DMS 273 treated with DMSO at 0.1 percent for 48 hours (cell line): ENCODE results near the gene FYN.
"Not testable (repeated sequence)": the region's sequence is repeated elsewhere in the genome, so short reads cannot be mapped to it uniquely, and the experiment has no call there.

Experiments used
- DNase-seq: peaks from one replicate; lab custom pipeline; 2025; lab: John Stamatoyannopoulos, UW

The FYN gene

DNA sequence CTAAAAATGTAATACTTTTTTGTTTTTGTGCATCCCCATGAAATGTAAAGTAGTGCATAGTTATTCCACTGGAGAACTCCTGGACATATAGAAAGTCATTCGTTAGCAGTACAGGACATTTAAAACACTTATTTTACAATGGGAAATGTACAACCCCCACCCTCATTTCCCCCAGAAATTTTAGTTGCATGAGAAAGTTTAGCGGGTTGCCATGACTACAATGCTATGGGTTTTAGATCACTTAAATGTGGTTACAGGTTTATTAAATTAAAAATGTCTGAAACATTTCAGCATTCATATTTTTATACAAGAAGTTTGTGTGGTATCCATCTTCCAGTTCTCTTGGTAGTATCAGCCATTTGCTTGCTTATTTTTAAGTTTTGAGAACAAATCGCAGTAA is 212.7 kb downstream of the FYN start:
- DNase-seq: no peak

DNA sequence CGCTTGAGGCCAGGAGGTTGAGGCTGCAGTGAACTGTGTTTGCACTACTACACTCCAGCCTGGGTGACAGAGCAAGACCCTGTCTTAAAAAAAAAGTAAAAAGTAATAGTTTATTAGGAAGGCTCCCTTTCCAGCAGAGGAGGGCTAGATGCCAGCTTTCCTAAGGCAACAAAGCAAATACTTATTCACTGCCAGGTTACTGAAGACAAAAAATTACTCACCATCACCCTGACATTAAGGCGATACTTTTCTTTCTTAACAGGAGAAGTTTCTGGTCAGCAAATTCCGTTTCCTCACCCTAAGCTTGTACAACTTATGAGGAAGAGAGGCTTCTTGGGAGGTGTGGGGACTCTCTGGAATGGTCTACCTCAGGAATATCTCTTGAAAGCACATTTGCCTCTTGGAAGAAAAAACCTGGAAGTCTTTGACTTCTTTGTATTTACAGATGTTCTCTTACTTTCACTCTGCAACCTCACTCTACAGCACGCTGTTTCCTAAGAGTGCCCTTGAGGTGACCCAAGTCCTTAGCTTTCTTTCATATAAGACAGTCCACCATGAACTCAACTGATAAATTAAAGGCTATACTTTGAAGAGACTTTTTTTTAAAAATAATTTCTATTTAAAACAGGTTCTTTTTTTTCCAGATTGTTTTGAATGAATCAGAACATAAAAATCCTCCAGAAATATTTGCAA is 214.6 kb downstream of the FYN start:
- DNase-seq: no peak

DNA sequence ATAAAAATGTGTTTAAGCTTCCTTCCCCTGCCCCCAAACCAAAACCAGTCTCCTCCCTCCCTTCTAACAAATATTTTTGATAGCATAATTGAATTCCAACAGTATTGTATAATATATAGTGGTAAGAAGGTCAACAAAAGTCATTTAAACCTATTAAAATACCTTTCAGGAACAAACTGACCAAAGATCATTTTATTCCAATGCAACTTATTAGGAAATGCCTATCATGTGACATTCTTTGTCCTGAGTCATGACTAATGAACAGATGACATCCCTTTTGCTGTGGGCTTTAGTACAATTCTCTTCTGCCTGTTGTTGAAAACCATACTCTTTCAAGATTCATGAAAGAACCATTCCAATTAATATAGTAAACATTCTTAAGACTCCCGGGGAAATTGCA is 216.1 kb downstream of the FYN start:
- DNase-seq: no peak

DNA sequence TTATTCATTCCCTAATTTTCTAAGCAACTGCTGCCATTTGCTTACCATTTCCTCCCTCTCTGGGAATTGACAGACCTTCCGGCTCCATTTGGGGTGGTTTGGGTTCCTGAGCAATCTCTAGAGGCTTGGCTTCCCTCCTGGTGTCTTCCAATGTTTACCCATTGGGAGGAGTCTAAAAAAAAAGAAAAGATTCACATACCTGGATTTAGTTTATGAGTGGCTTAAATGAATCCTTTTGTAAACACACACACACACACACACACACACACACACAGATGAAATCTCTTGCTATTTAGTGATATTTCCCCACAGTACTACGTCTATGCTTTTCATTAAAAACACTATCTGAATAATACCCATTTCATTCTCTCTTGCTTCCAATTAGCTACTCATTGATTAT is 219.3 kb downstream of the FYN start:
- no peak for DNase-seq

DNA sequence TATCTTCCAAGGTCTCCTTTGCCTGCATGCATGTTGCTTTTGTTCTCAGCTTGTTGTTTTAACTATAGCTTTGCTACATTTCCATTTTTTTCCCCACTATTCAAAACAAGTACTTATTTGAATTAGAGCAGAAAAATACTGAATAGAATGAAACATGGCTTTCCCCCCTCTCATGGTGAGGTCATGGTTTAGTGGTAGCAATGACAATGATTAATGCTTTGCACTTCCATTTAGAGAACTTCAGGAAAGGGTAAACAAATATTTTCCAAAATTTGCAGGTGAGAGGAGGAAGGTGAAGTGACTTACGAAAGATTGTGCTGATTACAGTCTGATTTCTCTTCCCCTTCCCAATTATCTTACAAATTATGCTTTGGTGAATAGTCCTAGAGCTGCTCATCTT is 219.8 kb downstream of the FYN start:
- no peak for DNase-seq

DNA sequence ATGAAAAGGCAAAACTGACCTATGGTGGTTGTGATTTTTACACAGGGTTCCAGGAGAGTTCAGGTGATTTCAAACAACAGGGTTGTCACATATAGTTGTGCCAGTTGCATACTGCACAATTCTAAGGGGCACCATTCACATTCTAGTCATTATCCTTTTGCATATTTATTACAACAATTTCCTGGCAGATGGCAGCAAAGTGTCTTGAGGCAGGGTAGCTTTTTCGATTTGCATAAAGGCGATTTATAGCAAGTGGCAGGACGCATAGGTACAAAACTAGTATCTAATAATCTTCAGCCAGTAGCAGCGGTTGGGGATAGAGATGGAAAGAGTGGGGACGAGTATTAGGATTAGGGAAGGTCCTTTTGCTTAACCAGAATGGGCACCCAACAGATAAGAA is 221.1 kb downstream of the FYN start:
- DNase-seq: no peak

DNA sequence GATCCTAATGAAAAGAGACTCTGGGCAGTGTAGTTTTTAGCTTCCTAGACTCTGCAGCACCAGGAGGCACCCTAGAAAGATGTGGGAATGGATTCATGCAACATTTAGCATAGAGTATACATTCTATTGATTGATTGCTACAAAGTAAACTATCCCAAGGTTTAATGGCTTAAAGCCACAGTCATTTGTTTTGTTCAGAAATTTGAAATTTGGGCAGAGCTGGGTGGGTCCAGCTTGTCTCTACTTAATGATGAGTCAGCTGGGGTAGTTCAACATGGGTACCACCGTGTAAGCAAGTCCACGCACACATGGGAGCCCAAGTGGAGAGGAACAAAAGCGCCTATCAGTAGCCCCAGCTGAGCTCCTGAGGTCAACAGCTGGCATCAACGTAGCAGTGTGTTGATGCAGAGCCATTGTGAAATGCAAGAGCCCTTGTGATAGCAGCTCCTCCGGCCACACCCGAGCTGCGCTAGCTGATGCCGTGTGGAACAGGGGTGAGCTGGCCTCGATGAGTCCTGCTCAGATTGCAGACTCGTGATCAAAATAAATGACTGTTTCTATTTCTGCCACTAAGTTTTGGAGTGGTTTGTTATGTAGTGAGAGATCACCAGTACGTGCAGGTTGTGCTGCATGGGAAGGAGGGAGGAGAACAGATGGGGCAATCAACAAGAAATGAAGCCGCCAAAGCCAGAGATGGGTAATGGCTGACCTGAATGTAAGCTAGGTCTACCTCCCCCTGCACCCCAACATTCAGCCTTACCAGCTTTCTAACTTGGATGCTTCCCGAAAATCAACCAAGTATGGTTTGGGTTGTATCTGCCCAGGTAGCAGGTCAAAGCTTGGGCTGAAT is 221.8 kb downstream of the FYN start:
- DNase-seq: no peak

DNA sequence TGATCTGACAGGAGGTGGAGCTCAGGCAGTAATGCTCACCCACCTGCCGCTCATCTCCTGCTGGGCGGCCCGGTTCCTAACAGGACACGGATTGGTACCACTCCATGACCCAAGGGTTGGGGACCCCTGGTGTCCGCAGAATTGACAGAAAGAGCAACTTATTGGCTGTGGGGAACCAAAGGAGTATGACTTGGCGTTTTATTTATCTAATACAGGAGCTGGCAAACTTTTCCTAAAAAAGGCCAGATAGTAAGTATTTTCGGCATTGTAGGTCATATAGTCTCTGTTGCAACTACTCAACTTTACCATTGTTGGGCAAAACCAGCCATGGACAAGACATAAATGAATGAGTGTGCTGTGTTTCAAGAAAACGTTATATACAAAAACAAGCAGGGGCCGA is 223.2 kb downstream of the FYN start:
- no peak for DNase-seq

DNA sequence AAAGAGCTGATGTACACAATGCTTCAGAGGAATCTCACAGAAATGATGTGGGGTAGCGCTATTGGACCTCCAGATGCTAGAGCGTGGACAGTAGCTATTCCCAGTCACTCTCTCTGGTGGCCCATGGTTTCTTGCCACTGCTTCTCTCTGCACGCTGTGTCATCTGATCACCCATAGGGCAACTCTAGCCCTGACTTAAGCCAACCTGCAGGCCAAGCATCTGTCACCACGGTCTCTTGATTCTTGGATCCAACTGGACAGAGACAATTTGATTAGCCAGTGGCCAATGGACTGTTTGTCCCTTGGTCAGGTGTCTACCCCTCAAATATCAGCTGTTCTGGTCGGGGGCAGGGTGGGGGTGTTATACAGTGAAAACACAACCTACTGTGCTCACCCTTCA is 225.2 kb downstream of the FYN start:
- no peak for DNase-seq

DNA sequence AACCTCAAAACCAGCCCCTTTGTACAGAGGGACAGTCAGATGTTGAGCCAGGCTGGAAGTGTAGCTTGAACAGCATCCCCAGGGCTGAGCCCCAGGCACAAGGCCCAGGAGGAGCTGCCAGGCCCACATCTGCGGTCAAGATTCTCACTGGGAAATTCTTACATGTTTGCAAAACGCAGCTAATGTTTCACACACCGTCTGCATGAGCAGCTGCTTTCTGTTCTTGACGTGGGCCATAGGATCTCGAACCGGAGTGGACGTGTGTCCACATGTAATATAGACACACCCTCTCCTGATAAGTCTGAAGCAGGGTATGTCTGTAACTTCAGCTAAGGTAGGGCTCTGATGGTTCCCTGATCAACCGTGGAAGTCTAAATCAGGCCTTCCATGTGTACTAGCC is 226.3 kb downstream of the FYN start:
- no peak for DNase-seq

DNA sequence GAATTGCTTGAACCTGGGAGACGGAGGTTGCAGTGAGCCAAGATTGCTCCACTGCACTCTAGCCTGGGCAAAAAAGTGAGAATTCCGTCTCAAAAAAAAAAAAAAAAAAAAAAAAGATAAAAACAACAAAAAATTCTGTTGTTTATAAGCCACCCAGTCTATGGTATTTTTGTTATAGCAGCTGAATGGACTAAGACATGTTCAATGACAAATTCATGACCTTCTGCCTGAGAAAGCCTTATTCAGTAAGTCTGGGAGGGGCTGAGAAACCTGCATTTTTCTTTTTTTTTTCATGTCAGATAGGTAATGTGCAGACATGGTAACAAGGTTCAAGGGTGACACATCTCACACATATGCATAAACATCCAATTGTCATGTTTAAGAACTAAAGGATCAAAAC is 227.2 kb downstream of the FYN start:
- no peak for DNase-seq

DNA sequence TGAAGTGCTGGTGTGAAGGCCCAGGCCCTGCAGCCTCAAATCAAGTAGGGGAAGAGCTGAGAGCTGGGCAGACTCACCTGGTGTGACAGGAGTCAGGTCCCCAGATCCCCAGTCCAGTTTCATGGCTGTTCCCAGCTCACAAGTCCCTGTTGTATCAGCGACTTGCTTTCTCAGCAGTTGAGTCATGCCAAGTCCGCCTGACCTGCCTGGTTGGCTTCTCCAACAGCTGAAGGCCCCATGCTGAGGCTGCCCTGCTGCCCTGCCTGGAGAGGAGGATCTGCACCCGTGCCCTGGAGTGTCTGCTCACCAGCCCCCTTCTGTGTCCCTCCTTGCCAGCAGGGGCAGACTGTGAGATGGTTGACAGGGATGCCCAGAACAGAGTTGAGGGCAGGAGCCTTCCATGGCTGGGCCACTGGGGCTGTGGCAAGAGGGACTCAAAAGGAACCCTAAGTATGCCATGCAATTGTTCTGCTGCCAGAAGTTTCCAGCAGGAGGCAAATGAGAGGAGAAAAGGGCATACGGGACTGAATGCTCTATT is 228.3 kb downstream of the FYN start:
- DNase-seq: no peak

DNA sequence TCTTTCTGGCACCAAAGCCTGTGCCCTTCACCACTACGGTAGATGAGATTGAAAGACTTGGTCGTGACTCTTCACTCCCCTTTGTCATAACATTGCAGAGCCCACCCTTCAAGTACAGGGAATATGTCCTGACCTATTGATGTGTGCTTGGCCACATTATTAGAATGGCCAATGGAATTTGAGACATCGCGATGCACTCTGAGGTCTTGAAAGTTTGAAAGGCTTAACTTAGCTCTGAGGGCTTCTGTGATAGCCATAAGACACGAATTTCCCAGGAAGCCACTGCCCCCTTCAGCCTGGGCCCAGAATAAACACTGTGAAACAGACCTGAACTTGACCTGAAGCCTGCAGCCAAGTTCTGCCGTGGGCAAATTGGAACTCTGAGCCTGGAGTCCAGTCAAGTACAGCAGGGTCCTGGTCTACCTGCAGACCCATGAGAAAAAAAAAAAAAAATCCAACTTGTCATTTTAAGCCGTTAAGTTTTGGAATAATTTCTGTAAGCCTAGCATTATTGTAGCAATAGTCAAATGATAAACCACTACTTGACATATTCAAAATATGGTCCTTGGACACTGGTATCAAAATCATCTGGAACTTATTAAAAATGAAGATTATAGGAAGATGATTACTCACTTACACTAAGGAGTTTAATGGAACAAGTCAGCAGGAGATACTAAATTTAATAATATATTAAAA is 230.6 kb downstream of the FYN start:
- DNase-seq: peak; percentile 40

DNA sequence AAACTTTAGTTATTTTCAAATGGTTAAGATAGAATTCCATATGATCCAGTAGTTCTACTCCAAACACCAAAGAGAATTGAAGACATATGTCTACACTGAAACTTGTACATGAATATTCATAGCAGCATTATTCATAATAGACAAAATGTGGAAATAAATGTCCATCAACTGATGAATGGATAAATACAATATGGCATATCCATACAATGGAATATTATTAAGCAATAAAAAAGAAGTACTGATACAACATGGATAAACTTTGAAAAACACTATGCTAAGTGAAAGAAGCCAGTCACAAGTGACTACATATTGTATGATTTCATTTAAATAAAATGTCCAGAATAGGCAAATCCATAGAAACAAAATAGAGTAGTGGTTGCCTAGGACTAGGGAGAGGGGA is 234.0 kb downstream of the FYN start:
- DNase-seq: no peak

DNA sequence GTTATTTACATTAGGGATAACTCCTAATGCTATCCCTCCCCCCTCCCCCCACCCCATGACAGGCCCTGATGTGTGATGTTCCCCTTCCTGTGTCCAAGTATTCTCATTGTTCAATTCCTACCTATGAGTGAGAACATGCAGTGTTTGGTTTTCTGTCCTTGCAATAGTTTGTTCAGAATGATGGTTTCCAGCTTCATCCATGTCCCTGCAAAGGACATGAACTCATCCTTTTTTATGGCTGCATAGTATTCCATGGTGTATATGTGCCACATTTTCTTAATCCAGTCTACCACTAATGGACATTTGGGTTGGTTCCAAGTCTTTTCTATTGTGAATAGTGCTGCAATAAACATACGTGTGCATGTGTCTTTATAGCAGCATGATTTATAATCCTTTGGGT is 238.3 kb downstream of the FYN start:
- not testable (repeated sequence) for DNase-seq

DNA sequence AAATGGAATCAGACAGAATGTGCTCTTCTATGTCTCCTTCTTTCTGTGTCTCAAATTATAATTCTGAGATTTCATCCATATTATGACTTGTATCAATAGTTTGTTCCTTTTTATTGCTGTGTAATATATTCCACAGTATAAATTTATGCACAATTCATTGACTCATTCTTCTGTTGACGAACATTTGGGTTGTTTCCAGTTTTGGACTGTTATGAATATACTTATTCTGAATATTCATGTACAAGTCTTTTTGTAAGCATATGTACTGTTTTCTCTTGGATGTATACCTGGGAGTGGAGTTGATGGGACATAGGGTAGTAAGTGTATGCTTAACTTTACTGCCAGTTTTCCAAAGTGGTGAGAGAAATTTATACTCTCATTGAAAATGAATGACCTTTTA is 239.4 kb downstream of the FYN start:
- no peak for DNase-seq

DNA sequence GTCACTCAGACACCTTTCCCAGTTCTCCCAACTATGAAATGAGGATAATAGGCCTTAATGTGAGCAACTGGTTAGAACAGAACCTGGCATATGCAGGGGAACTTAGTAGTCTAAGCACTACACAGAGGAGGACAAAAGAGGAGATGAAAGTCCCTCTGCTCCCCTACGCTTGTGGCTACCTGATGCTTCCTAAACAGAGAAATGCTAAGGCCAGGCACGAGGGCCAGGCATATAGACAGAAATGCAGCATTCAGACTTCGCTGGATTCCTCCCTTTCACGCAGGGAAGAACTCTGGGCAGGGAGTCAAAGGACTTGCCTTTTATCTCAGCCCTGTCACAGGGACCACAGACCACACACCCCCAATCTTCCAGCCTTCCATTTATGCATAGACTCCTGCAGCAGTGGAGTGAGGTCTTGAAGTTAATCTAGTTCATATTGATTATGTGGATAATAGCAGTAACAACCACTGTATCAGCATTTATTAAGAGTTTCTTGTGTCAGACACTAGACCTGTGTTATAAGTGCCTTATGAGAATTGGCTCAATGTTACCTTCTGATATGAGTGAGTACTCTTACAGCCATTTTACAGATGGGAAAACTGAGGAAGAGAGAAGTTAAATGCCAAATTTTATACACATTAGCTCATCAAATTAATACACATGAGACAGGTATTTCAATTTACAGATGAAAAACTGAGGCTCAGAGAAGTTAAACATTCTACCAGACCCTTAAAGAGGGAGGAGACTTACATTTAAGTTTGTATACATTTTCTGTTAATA is 240.6 kb downstream of the FYN start:
- no peak for DNase-seq

DNA sequence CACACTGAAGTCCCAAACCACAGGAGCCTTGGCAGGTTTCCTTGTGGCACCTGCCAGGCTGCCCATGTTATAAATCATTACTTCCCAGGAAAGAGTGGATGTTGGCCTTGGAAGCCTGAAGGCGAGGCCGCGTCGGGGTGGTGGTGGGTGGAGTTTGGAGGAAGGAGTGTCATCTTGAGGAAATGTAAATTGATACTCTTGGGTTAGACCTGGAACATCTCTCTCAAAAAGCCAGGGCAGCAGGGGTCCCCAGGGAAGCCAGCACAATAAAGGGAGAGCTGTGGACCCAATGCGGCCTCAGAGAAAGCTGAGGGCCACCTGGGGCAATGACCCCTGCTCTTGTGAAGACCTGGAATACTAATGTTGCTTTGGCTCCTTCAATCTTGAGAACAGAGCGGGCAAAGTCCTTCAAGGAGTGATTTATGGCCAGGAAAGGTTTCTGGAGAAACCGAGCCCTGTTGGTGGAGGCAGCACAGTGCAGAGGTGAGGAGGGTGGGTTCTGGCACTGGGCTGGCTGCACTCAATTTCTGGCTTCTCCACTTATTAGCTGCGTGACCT is 241.3 kb downstream of the FYN start:
- DNase-seq: no peak

DNA sequence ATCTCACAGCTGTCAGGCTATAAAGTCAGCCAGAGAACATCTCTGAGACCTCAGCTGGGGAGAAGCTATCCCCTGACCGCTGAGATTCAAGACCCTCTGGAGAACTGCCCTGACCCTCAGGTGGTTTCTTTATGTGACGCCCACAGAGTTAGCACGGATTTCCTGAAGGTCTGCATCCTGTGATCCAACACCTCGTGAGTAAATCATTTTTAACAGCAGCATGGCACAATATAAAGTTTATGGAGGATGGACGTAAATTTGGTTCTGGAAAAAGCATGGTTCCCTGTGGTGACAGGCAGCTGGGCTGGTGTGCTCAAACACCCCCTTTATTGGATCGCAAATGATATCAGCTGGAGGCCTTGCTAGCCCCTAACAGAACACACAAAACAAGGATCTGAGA is 242.2 kb downstream of the FYN start:
- DNase-seq: no peak

DNA sequence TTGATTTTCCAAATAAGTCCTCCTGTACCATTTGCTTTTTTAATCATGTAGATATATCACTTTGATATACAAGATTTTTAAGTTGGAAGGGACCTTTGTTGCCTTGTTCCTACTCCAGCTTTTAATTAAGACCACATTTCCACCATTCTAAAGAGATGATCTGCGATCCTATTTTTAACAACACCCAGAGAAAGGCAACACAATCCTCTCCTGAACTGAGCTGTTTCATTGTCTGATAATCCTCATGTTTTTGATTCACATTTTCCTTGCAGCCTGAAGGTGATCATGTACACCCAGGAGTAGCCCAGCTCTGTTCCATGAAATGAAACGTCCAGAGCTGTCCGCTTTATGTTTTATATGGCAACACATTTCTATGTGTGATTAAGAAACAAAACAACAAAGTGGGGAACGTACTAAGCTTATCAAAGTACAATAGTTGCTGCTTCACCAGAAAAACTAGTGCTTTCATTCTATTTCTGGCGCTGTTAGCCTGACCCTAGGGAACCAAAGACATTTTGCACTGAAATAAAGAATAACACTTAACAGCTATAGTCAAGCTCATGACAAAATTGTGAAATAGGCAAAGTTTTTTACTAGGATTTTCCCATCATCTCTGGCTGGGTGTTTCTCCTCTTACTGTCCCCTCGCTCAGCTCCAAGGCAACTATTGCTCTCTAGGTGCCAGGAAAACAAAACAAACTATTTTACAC is 245.0 kb downstream of the FYN start:
- DNase-seq: no peak

DNA sequence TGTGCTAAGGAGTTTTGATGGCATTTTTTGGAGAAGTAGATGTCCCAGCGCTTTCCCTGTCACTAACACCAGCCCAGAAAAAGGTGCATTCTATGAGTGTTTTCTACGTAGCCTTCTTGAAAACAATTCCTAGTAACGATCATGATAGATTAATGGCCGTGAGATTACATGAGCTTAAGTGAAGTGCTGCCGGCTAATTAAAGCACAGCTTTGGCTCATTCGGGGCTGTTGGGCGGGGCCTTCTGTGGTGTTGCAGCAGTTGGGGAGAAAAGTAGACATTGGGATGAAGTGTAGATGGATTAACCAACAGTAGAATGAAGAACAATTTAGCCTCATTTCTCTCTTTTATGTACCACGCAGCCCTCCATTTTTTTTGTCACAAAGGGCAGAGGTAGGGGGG is 246.8 kb downstream of the FYN start:
- peak; percentile 39 for DNase-seq
